OCI-LY7 (cell line): Measurements from ENCODE around the gene ASCL3.

Experiments
- EZH2phosphoT487 ChIP-seq: fragments of 200-600 bp; sonication (generic); IDR thresholded peaks from 2 replicates; pipeline ENCODE4 v1.6.1; 2018; ENCODE audit warnings: low read depth, borderline replicate concordance, mild to moderate bottlenecking, mixed run types, antibody characterized with exemption, low read length, moderate library complexity, mixed read lengths
- TF ChIP-seq, protein P1 (sequence below): fragments of 200-600 bp; sonication (generic); conservative IDR thresholded peaks from 2 replicates; pipeline ENCODE4 v1.5.1; 2014; ENCODE audit warnings: mild to moderate bottlenecking, antibody characterized with exemption, low read length, moderate library complexity, mixed read lengths

DNA sequence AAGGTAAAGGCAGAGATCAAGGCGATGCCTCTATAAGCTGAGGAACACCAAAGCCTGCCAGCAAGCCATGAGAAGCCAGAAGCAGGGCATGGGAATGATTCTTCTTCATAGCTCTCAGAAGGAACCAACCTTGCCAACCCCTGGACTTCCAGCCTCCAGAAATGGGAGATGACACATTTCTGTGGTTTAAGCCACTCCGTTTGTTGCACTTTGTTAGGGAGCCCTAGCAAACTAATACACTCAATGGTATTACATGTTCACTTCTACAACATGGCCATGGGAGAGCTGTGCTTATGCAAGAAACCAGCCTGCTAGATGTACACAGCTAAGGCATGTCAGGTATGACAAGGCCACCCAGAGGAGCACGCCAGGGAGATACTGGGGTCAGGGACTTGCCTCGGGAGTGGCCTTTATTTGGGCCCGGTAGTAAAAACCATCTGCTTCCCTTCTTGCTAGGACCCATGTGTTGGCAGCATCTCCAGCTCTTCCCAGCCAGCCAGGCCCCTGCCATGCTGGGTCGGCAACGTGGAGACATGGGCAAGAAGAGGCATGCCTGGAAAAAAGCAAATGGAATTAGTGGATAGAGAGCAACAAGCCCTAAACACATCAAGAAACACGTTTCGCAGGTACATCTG is 13.7 kb downstream of the ASCL3 start:
- TF ChIP-seq, protein P1, sequence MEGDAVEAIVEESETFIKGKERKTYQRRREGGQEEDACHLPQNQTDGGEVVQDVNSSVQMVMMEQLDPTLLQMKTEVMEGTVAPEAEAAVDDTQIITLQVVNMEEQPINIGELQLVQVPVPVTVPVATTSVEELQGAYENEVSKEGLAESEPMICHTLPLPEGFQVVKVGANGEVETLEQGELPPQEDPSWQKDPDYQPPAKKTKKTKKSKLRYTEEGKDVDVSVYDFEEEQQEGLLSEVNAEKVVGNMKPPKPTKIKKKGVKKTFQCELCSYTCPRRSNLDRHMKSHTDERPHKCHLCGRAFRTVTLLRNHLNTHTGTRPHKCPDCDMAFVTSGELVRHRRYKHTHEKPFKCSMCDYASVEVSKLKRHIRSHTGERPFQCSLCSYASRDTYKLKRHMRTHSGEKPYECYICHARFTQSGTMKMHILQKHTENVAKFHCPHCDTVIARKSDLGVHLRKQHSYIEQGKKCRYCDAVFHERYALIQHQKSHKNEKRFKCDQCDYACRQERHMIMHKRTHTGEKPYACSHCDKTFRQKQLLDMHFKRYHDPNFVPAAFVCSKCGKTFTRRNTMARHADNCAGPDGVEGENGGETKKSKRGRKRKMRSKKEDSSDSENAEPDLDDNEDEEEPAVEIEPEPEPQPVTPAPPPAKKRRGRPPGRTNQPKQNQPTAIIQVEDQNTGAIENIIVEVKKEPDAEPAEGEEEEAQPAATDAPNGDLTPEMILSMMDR = no peak
- TF ChIP-seq EZH2phosphoT487 = no peak
